Right lobe of liver (tissue), 6 donors: ENCODE results near the gene RAB11FIP4. TPM values are rescaled to one million over a fixed set of nuclear protein-coding genes. Genes with fewer than 3 reads are reported as not detected.

Experiments used
- ATAC-seq, 4 donors: fragments of 200-7000 bp; cut with Tn5 transposase; one replicate each; pipeline ENCODE4 v1.9.1; 2020; ENCODE audit warnings: mild to moderate bottlenecking in 4 of 4, moderate library complexity in 4 of 4
- DNase-seq, 3 donors: peaks; one replicate each; pipeline ENCODE4 v3.0.0-alpha.2; 2020
- H3K27ac ChIP-seq, 3 donors: fragments of 200-600 bp; one replicate each; pipeline ENCODE4 v1.8.0; 2022
- H3K27me3 ChIP-seq, 2 donors: fragments of 200-600 bp; one replicate each; pipeline ENCODE4 v1.8.0; 2022
- H3K36me3 ChIP-seq, 4 donors: fragments of 200-600 bp; sonication (generic) in 1 of 4; one replicate each; pipeline versions ENCODE4 v1.5.1 to v1.8.0; 2017 to 2022; ENCODE audit warnings: control low read depth in 1 of 4
- H3K4me1 ChIP-seq, 4 donors: fragments of 200-600 bp; sonication (generic) in 1 of 4; one replicate each; pipeline versions ENCODE4 v1.5.1 to v1.8.0; 2017 to 2022; ENCODE audit warnings: control low read depth in 1 of 4
- H3K4me3 ChIP-seq, 3 donors: fragments of 200-600 bp; one replicate each; pipeline ENCODE4 v1.8.0; 2022
- H3K9me3 ChIP-seq, 4 donors: fragments of 200-600 bp; sonication (generic) in 1 of 4; one replicate each; pipeline versions ENCODE4 v1.5.1 to v1.8.0; 2017 to 2022; ENCODE audit warnings: control low read depth in 1 of 4
- CTCF ChIP-seq, 4 donors: fragments of 200-600 bp in 3 of 4; fragments of 450-650 bp in 1 of 4; IDR thresholded peaks; one replicate each; pipeline versions ENCODE4 v1.5.1 to v1.8.0; 2016 to 2022; ENCODE audit warnings: antibody characterized with exemption in 4 of 4, mild to moderate bottlenecking in 2 of 4
- POLR2A ChIP-seq: fragments of 450-650 bp; IDR thresholded peaks from one replicate; pipeline ENCODE4 v1.6.1; 2017; ENCODE audit warnings: antibody characterized with exemption, mild to moderate bottlenecking
- WGBS: methylation state at CpG from one replicate; pipeline ENCODE4 v1.1.6; 2018; ENCODE audit warnings: low coverage, low lambda C conversion rate; ENCODE audit not compliant: insufficient coverage; ENCODE audit errors: missing lambda C conversion rate; 5-methylcytosine and 5-hydroxymethylcytosine counted together
- intact Hi-C, 2 donors: fragments of 100-400 bp; cut with DNase I; formaldehyde crosslinking; loops; one replicate each; pipeline versions ENCODE4 v1.11.2 to v1.14.1; 2022
- total RNA-seq, 6 experiments: library from RNA; depleted of rRNA in 2 of 6; stranded (reverse); fragments of >200 nt in 2 of 6; fragmentation: NEBNext Ultra II Directional in 3 of 6; extraction: Animal tissue kit (Norgen Biotek cat#: 25700) in 3 of 6; gene quantifications; one replicate each; pipeline versions ENCODE4 v1.1.0 to v1.2.4, GENCODE V29; 2016 to 2023
- donor health status: DM: no; HTN: yes; CAD: no.
- donor health status: DM: no; HTN: no; CAD: no.
- donor health status: DM: no; HTN: no; CAD: no.
- donor health status: DM: no; HTN: yes; CAD: no.
- donor health status: DM: no; HTN: yes; CAD: no.

The RAB11FIP4 gene
- total RNA-seq, 6 experiments from 2014 or later, result 3.5 to 6.6 (median 4.6) TPM

DNA sequence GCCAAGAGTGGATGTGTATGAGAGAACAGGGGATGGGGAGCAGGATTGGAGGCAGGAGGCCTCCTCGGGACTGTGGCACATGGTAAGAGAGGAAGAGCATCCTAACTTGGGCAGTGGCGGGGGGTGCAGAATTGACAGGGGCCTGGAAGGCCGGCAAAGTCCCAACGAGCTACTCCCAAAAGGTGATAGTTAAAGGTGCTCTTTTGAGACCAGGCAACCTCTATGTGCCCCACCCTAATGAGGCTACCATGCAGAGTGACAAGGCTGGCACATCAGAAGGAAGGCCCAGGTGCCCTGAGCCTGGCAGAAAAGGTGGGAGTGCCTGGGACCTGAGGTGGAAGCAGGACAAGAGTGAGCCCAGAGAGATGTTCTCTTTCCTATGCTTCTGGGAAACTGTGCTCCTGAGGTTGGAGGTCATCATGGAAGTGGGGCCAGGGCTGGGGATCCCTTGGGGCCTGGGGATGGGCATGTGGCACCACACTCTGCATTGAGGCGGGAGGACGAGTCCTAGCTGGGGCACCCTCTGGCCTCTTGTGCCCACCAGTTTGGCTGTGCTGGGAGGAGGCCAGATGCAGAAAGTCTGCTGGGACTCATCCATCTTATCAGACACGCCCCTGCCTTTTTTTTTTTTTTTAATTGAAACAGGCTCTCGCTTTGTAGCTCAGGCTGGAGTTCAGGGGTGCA is 5.9 kb downstream of the RAB11FIP4 start:
- Histone ChIP-seq H3K9me3 (no peaks in the 10 kb centered on the region), H3K27me3 (no peaks in the 10 kb centered on the region), H3K36me3 (no peaks in the 10 kb centered on the region), H3K27ac (no peak overlapping the region), H3K4me3 (no peak overlapping the region), H3K4me1 (no peaks in the 10 kb centered on the region)
- 50% methylated on average over 2 of the region's 8 CpGs for WGBS
- ATAC-seq (no peak), DNase-seq (peak in 1 of 3 donors; percentile 26)
- TF ChIP-seq CTCF (IDR thresholded peaks at IDR 0.05) (no peak), POLR2A (no peak)
- intact Hi-C loops, result loop anchor here in 1 of 2 donors (10.0 kb wide), 1 partner anchor 57 kb away; no protein-coding TSS in a partner anchor

- no peaks in the 10 kb centered on the region for H3K9me3 ChIP-seq
- no peak overlapping the region for H3K27ac ChIP-seq
- ATAC-seq, result no peak
- H3K27me3 ChIP-seq, result no peaks in the 10 kb centered on the region
- H3K36me3 ChIP-seq, result no peaks in the 10 kb centered on the region
- WGBS, result 67% methylated on average over 10 of the region's 21 CpGs
- intact Hi-C loops, result loop anchor here in 1 of 2 donors (10.0 kb wide), 1 partner anchor 56 kb away; no protein-coding TSS in a partner anchor
- TF ChIP-seq CTCF (IDR thresholded peaks at IDR 0.05), result no peak
- no peak for TF ChIP-seq POLR2A
- DNase-seq, result peak in 1 of 3 donors; percentile 28
- no peaks in the 10 kb centered on the region for H3K4me1 ChIP-seq
- H3K4me3 ChIP-seq, result no peak overlapping the region
Observed at GRCh38 chr17:31398381-31399311, 7.2 kb downstream of the RAB11FIP4 start.

DNA sequence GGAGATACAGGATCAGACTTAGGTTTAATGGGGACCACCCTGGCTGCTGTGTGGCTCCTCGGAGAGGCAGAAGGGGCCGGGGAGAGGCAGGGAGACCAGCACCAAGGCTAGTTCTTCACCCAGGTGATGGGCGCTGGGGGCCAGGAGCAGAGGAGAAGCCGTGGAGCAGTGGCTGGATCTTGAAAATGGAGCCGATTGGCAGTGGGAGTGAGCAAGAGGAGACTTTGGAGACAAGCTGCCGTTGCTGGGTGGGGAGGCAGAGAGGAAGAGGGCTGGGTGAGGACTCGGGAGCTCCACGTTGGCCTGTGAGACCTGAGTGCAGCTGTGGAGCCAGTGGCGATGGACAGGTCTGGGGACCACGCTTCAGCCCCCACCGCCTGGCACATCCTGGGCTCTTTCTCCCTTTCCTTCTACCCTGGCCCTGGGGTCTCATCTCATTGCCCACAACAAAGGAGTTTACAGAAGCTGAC is 9.0 kb downstream of the RAB11FIP4 start:
- 17% methylated on average over 2 of the region's 11 CpGs for WGBS

More for the DNA sequence above, 9.0 kb downstream of the RAB11FIP4 start:
- H3K4me1 ChIP-seq, result no peaks in the 10 kb centered on the region
- intact Hi-C loops, result no loop called here
- H3K27ac ChIP-seq, result no peak overlapping the region
- no peaks in the 10 kb centered on the region for H3K27me3 ChIP-seq
- DNase-seq (peak in 1 of 3 donors; percentile 29), ATAC-seq (no peak)
- H3K4me3 ChIP-seq, result no peak overlapping the region
- H3K9me3 ChIP-seq, result no peaks in the 10 kb centered on the region
- no peaks in the 10 kb centered on the region for H3K36me3 ChIP-seq
- no peak for TF ChIP-seq POLR2A
- no peak for TF ChIP-seq CTCF (IDR thresholded peaks at IDR 0.05)
